HG02970 (cell line): ENCODE results near the gene TRIM17.

Experiments used
- ATAC-seq: cut with Tn5 transposase; IDR thresholded peaks from one replicate; pipeline ENCODE4 v1.9.1; 2021; ENCODE audit warnings: mild to moderate bottlenecking, moderate library complexity, moderate number of reproducible peaks; ENCODE audit not compliant: unreplicated experiment, low FRiP score

Gene TRIM17

GRCh38 chr1:228361314-228362140, 55.1 kb downstream of the TRIM17 start:
- no peak for ATAC-seq

- no peak for ATAC-seq
Observed at GRCh38 chr1:228360533-228361313, 55.9 kb downstream of the TRIM17 start.

- no peak for ATAC-seq
Observed at GRCh38 chr1:228359613-228360532, 56.8 kb downstream of the TRIM17 start.

- no peak for ATAC-seq
Observed at GRCh38 chr1:228358764-228359612, 57.7 kb downstream of the TRIM17 start.

- no peak for ATAC-seq
Observed at GRCh38 chr1:228358039-228358763, 58.5 kb downstream of the TRIM17 start.
